ENCODE measurements around the gene SULT4A1. TPM values are rescaled to one million over a fixed set of nuclear protein-coding genes. Genes with fewer than 3 reads are reported as not detected.

Gene SULT4A1
- total RNA-seq, 1 experiment from 2014 or later, result 8.4 TPM

DNA sequence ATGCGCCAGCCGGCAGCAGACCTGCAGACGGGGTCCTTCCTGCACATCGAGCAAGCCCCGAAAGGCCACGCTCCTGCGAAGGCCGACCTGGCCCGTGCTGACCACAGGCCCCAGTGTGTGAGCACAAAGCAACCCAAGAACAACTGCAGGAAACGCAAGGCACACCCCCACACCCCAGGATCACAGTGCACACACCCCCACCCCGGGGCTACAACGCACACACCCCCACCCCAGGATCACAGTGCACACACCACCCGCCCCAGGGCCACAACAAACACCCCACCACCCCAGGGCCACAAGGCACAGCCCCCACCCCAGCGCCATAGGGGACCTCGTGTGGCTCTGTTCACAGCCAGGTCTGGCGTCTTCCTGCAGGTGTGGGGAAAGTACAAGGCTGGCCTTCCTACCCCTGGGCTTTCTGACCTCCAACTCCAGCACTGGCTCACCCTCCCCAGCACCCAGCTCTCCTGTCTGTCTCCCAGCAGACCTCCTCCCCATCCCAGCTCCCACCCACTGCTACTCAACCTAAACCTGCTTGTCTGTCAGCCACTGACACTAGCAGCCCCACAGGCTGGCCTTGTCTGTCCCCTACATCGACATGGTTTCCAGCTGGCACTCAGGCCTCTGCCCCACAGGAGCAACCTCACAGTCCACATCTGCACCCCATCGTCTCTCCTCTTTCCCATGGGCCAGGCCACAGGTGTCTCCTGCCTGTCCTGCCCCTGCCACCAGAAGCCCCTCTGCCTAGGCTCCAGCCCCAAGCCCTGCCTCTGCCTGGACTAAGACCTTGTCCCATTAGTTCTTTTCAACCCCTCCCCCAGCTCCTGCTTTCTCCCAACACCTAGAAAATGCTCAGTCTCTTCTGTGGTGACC lies 29.7 kb downstream of the SULT4A1 start:
- no peak for DNase-seq (ENCODE audit: low read depth, low spot score)
- ATAC-seq, result no peak
- no peak overlapping the region for H3K9ac ChIP-seq (ENCODE audit: low read length)

More for the DNA sequence above, 29.7 kb downstream of the SULT4A1 start:
- ChIA-PET RAD21 (ENCODE audit: low non-redundant PET in 1 of 2, low total read pairs in 2 of 2, uncharacterized antibody in 2 of 2, unreplicated experiment in 2 of 2) (no interaction called here), CTCF (no interaction called here), POLR2A (no interaction called here)
- no peaks in the 10 kb centered on the region for H3K9me3 ChIP-seq (ENCODE audit: control insufficient read depth in 1 of 2, insufficient read depth in 1 of 2, low read depth in 1 of 2, low read length in 2 of 2)
- H3K9me2 ChIP-seq (ENCODE audit: insufficient read depth), result no peaks in the 10 kb centered on the region
- H3K27ac ChIP-seq (ENCODE audit: low read depth, low read length), result no peak overlapping the region
- H2AFZ ChIP-seq (ENCODE audit: low read depth, low read length, poor library complexity, severe bottlenecking), result no peak overlapping the region
- H3K27me3 ChIP-seq (ENCODE audit: insufficient read depth, low read length), result no peaks in the 10 kb centered on the region
- no peaks in the 10 kb centered on the region for H3K36me3 ChIP-seq (ENCODE audit: control insufficient read depth in 1 of 2, insufficient read depth in 2 of 2, low read length in 2 of 2)
- intact Hi-C loops (cut with micrococcal nuclease), result no loop called here
- no TSS peak for BruUV-seq (replicated peaks)
- no peaks in the 10 kb centered on the region for H4K20me1 ChIP-seq (ENCODE audit: insufficient read depth)
- TF ChIP-seq EGR1 (IDR thresholded peaks at IDR 0.05; ENCODE audit: low read depth), result no peak
- TF ChIP-seq, protein P1, sequence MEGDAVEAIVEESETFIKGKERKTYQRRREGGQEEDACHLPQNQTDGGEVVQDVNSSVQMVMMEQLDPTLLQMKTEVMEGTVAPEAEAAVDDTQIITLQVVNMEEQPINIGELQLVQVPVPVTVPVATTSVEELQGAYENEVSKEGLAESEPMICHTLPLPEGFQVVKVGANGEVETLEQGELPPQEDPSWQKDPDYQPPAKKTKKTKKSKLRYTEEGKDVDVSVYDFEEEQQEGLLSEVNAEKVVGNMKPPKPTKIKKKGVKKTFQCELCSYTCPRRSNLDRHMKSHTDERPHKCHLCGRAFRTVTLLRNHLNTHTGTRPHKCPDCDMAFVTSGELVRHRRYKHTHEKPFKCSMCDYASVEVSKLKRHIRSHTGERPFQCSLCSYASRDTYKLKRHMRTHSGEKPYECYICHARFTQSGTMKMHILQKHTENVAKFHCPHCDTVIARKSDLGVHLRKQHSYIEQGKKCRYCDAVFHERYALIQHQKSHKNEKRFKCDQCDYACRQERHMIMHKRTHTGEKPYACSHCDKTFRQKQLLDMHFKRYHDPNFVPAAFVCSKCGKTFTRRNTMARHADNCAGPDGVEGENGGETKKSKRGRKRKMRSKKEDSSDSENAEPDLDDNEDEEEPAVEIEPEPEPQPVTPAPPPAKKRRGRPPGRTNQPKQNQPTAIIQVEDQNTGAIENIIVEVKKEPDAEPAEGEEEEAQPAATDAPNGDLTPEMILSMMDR (IDR thresholded peaks at IDR 0.05 in 2 of 3, conservative IDR thresholded peaks at IDR 0.05 in 1 of 3; ENCODE audit: borderline replicate concordance in 1 of 3, insufficient read depth in 1 of 3, low read depth in 2 of 3, low read length in 2 of 3), result no peak
- no peak for TF ChIP-seq EZH2 (IDR thresholded peaks at IDR 0.05)
- TF ChIP-seq JUND (IDR thresholded peaks at IDR 0.05), result no peak
- TF ChIP-seq ELF1 (IDR thresholded peaks at IDR 0.05; ENCODE audit: borderline replicate concordance, low read depth), result no peak
- no peak for TF ChIP-seq ZBTB33 (IDR thresholded peaks at IDR 0.05; ENCODE audit: extremely low read depth, insufficient replicate concordance, low read length)
- TF ChIP-seq RAD21 (IDR thresholded peaks at IDR 0.05; ENCODE audit: low read depth), result no peak
- TF ChIP-seq YY1 (IDR thresholded peaks at IDR 0.05; ENCODE audit: extremely low read depth, insufficient replicate concordance, low read depth, low read length), result no peak
- TF ChIP-seq SRF (IDR thresholded peaks at IDR 0.05; ENCODE audit: low read depth), result no peak
- TF ChIP-seq ZNF274 (IDR thresholded peaks at IDR 0.05; ENCODE audit: low read depth, low read length), result no peak
- no peak for TF ChIP-seq REST (IDR thresholded peaks at IDR 0.05; ENCODE audit: low read depth)
- H3K79me2 ChIP-seq (ENCODE audit: insufficient read depth, low read length), result no peaks in the 10 kb centered on the region
- no peak overlapping the region for H3K4me3 ChIP-seq (replicated peaks in 1 of 2; ENCODE audit: low read depth in 1 of 2, low read length in 2 of 2)
- H3K4me2 ChIP-seq (ENCODE audit: low read length), result no peak overlapping the region
- H3K4me1 ChIP-seq (ENCODE audit: control insufficient read depth in 1 of 2, insufficient read depth in 2 of 2, low read length in 2 of 2), result no peaks in the 10 kb centered on the region

Measured in HCT116 (cell line).